ENCODE data around the gene DBX1.

- TF ChIP-seq CTCF (IDR thresholded peaks at IDR 0.05; ENCODE audit: low read length) (peak; percentile 96), EZH2 (optimal IDR thresholded peaks at IDR 0.05; ENCODE audit: low read depth, low read length) (no peak), EZH2phosphoT487 (IDR thresholded peaks at IDR 0.05; ENCODE audit: low read length) (no peak)
Measured at GRCh38 chr11:20110908-20111669, 49.2 kb downstream of the DBX1 start.
